ENCODE measurements around the gene LDB2. TPM values are rescaled to one million over a fixed set of nuclear protein-coding genes. Genes with fewer than 3 reads are reported as not detected.

LDB2 gene
- total RNA-seq, 2 experiments from 2014 or later = not detected

DNA sequence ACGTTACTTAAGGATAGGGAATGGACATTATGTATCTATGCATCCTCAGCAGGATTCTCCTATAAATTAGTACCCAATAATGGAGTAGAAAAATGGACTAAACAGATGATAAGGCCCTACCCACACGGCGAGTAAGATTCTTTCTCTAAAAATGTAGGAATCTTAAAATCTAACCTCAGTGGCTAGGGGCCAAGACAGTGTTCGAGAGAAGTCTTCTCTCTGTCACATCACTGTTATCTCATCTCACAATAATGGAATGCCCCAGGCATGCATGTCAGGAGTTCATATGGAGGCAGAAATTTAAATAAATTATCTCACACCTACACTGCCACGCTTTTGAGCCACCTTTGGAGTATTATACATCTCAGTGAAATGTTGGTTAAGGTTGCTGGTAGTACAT, 132.9 kb downstream of the LDB2 start:
- CTCF ChIA-PET = no interaction called here
- POLR2A ChIA-PET = no interaction called here

DNA sequence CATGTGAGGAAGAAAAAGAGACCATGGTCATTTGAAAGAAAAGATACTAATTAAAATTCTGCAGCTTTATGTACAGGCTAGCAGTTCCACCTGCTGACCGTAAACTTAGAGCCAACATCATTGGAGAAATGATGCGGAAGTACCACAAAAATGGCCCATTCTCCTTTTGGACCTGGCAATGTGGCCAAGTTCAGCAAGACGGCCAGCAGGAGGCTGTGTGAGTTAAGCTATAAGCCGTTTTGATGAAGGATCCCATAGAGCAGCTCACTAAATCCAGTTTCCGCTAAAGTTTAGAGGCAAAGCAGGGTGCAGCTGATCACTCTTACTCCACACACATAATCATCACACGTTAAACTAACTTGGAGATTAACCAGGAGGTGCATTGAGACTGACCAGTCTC, 133.8 kb downstream of the LDB2 start:
- POLR2A ChIA-PET = no interaction called here
- CTCF ChIA-PET = no interaction called here

DNA sequence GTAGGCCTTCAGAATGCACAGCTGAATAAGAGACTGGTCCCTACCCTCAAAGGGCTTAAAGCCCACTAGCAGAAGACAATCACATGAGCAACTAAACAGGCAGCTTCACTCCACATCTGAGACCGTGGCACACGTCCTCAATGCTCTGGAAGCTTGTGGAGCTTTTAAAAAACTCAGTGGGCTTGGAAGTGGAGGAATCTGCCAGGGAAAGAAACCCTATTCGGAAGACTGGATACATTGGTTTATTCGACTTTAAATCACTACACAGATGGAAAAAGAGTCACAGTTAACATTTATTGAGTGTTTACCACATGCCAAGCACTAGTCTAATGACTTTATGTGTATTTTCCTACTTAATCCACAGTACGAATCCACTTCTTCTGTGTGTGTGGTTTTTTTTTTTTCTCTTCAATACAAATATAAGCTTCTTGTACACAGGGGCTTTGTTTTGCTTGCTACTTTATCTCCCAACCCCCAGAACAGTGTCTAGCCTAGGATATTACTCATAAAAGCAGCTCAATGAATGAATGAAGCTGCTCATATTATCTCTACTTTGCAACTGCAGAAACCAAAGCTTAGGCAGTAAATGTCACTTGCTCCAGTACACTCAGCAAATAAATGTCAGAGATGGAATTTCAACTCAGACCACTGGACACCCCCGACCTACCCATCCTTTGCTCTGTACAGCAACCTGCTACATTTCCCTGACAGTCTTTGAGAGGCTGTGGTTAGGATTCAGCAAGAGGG, 137.7 kb downstream of the LDB2 start:
- CTCF ChIA-PET = no interaction called here
- POLR2A ChIA-PET = no interaction called here

DNA sequence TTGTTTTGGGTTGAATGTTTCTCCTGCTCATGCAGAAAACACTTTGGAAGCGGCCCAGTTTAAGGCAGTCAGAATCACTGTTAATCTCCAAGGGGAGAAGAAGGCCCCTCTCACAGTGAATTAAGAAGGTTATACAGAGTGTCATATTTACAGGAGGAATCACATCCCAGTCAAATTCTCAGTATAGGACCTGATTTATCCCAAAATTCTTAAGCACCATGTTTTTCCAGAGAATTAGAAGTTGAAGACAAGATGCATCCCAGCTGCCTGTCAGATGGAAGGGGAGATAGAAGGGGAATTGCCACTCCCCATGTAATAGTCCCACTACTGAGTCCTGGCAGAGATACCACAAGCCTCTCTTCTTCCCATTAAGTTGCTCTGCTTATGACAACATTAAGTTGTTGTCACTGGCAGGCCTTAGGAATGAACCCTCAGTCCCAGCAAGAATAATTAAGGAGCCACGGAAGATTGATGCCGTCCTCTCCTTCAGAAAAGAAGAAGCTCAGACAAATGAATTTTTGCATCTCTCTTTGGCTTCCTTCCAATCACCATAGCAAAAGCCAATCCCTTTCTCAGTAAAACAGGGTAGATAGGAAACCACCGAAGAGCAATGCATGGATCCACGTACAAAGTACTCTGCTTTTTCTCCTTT, 138.4 kb downstream of the LDB2 start:
- CTCF ChIA-PET = no interaction called here
- POLR2A ChIA-PET = no interaction called here

DNA sequence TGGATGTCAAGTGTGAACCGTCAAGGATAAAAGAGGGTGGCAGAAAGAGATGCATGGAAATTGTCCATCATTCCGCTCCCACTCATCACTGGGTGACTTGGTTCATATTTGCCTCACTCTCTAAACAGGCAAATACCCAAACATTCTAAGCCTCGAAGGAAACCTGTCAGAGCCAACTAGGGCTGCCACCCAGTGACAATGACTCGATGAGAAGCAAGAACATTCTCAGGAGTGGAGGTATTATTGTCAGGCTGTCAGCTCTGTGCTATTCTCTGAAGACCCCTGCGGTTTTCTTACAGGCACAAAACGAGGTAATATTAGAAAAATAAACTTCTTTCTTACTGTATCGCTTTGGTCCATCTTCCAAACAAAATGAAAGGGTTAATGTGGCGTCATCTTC, 139.6 kb downstream of the LDB2 start:
- ChIA-PET POLR2A (no interaction called here), CTCF (no interaction called here)

DNA sequence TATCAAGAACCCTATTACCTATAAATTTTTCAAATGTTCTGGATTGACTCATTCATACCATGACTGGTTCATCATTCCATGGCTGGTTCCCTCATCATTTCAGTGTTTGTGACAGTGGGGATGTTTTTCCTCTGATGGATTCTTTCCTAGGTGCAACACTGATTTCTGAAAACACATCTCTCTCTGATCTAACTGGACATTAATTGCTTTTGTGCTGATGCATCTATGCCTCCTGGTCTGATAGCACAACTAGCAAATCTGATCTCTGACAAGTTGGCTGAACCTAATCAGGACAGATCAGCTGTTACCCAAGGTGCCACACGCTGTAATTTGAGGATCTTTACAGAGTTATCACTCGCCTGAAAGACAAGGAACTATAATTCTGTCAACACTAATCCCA, 140.2 kb downstream of the LDB2 start:
- CTCF ChIA-PET = no interaction called here
- POLR2A ChIA-PET = no interaction called here

DNA sequence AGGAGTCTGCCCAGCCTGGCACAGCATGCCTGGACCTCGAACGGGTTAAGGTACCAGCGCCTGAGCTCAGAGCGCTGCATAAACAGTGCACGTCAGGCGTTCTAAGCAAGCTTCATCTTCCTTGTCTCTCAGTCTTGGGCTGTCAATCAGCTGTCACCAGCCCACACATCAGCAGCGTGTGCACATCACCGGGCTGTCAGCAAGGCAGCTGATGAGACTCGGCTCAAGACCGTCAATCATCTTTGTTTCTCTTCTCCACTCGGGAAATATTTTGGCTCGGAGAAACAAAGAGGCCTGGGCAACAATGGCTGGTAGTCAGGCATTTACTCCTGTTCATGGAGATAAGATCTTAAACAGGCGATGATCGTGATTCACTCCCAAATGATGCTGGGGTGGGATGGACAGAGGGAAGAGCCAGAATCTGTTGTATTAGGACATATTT, 141.3 kb downstream of the LDB2 start:
- CTCF ChIA-PET = no interaction called here
- POLR2A ChIA-PET = no interaction called here

DNA sequence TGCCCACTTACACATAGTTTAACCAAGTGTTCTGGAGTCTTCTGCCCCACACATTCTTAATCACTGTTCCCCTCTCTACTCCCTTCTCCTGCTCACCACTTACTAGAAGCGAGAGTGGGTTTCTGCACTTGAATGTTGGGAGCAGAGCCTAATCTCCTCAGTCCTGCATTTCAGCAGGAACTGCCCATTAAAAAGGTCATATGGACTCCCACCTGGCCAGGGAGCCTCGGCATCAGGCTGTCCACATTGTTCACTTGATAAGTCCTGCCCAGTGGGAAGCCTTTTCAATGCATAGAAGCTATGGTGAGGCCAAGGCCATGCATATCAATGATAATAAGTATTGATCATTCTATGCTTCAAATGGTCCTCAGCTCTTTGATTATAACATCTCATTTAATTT, 144.3 kb downstream of the LDB2 start:
- ChIA-PET CTCF (no interaction called here), POLR2A (no interaction called here)

DNA sequence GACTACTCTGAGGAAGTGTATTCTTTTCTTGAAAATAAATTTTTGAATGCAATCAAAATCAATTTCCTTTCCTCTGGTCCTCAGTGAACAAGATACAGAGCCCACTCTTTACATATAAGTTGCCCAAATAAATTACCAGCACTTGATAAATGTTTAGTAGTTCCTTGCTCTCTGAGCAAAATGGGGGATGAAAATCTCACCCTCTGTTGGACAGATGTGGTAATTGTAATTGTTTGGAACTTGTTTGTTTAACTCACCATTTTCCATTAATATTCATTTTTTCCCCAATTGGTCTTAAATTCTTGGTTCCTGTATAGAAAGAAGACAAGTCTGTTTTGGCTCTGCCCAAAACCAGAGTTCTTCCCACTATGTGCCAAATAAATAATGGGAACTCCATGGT, 146.3 kb downstream of the LDB2 start:
- ChIA-PET POLR2A (no interaction called here), CTCF (no interaction called here)

DNA sequence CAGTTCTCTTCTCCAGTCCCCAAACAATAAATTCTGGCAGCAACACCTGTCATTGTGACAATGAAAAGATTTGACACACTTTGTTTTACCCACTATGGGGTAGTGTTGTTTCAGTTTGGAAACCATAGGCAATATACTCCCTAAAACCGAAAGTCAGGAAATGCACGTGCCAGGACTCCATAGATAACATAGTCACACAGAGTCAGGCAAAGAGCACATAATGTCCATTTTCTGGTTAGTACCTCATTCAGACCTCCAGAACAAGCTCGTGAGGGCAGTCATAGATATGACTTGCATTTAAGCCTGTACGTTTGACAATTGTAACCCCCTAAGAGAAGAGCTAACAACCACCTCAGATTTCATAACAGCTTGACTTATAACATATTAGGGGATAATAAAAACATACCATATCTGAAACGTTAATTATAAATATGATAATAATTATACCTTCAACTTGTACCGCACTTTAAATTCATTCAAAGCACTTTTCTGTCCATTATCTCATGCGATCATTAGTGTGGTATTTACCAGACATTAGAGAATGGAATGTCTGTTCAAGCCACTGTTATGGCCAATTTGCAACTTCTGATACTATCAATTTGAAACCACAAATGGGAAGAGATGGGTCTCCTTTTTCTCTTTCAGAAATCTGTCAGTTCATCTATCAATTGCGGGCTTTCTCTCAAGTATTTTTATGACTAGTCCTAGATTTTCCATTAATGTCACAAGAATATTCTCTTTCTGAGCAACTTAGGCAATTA, 147.4 kb downstream of the LDB2 start:
- POLR2A ChIA-PET = no interaction called here
- CTCF ChIA-PET = no interaction called here

DNA sequence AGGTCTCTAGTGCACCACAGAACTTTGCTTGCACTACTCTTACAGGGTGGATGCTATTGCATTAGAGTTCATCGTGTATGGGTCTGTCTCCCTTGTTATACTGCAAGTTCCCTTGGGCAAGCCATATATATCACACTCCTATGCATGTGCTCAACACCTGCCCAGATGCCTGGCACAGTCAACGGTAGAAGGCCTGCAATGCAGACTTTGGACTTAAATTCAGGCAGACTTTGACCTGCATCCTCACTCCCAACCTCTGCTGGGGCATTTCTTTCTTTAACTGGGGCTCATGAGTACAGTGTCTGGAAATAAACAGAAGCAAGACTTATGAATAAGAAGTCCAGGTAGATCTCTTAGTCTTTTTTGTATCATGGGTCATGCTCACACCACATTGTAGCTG, 148.2 kb downstream of the LDB2 start:
- POLR2A ChIA-PET = no interaction called here
- CTCF ChIA-PET = no interaction called here

DNA sequence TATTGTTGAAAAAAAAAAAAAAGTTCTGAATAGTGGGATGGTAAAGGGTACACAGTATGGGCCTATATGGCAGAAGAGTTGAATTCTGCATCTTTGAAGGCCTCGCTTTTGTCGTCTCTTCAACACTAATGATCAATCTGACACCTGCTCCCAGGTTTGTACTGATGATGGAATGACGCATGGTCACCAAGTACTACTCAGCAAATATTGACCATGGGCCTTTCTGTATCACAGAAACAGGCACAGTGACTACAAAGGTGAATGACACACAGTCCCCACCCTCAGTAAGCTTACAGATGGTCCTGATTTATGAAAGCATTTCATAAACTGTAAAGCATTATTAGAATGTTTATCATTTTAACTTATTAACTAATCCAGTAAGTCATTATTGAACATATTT, 152.6 kb downstream of the LDB2 start:
- ChIA-PET POLR2A (no interaction called here), CTCF (no interaction called here)

DNA sequence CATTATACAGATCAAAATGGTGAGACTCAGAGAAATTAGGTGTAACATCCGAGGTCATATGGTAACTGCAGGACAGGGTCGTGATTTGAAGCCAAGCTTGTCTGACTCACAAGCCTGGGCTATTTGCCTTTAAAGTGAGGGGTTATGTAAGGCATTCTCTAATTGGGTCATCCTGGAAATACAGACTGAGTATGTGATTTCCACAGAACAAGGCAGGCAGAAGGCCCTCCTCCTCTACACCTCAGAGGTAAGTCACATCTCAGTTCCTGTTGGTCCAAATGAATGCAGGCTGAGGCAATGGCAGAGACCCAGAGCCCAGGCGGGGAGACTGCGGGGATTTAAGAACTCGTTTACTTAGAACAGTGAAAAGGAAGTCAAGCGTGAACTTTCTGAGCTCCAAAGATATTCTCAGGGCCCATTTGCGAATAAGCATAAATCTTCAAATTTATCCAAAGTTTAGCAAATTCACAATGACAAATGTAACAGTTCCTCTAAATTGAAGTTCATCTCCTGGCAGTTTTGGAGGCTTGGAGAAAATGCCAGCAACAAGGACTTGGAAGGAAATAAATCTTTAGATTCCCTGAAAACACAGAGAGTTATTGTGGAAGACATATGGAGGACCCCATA, 153.3 kb downstream of the LDB2 start:
- ChIA-PET POLR2A (no interaction called here), CTCF (no interaction called here)

DNA sequence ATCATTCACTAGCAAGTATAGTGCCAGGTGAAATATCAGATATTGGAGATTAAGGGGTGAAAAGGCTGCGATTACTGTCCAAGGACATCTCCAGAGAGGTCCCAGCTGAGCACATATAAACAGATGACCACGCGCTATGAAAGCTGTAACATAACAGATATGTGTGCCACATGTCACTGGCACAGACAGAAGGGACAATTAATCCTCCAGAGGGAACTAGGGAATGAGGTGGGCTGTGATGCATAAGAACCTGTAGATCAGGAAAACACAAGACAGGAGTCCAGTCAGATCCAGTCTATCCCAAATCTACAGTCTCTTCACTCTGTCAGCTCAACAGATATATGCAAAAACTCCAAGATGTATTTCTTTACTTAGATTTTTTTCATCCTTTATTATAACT, 157.2 kb downstream of the LDB2 start:
- CTCF ChIA-PET = no interaction called here
- POLR2A ChIA-PET = no interaction called here

DNA sequence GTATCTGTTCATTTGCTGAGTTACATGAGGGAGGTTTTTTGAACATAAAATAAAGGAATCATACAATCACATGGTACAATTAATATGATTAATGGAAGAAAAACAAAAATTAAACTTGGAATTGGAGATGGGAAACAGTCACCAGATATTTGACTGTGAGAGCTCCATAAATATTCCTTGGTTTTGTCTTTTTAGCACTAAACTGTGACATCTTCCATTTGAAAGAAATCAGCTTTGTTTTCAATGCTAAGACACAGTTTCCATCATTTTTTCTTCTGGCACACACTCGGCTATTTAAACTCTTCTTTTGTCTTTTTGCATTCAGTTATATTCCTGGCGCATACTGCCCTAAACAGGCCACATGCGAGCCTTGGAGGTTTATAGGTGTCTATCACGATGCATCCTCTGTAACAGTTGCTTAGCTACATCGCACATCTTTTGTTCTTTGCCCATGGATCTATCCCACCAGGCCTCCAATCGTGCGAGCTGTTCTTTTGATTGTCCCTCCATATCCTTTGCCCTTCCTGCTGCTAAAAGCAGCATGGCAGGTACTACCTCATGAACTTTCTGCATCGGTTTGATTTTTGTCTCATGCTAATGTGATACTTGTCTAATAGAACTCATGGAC, 158.3 kb downstream of the LDB2 start:
- ChIA-PET POLR2A (no interaction called here), CTCF (interaction anchor here (0.6 kb wide), 1 partner anchor 376 kb away, joined by 3 read pairs; no protein-coding TSS in a partner anchor)

DNA sequence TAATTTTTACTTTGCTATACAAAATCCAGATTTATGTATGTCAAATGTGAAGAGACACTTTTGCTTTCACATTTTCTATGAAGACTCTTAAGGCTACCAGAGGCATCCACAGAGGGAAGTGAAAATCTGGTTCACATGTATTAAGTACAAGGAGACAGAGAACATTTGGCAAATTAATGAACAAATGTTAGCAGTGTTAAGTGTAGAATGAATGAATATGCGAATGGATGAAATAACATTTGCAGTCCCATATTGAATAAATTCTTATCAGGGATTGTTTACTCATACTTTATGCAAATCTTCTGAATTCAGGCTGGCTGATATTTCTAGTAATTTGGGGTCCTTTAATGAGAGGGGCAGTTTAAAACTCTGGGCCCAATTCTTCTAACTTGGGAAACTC, 159.9 kb downstream of the LDB2 start:
- CTCF ChIA-PET = no interaction called here
- POLR2A ChIA-PET = no interaction called here

DNA sequence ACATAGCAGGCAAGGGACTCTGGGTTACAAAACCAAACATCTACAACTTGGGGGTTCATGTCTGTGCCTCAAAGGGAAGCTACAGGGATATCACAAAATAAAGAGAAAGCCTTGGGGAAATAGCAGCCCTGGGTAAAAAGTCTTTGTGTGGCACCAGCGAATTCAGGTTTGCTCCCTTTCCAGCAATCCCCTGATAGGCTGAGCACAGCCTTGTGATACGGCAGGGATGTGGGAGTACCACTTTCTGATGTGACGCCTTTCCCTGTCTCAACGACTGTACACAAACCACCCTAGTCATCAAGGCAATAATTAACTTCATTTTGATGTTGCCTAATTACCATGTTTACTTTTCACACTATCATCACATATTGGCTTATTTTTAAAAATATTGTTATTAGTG, 164.9 kb downstream of the LDB2 start:
- CTCF ChIA-PET = no interaction called here
- POLR2A ChIA-PET = no interaction called here

DNA sequence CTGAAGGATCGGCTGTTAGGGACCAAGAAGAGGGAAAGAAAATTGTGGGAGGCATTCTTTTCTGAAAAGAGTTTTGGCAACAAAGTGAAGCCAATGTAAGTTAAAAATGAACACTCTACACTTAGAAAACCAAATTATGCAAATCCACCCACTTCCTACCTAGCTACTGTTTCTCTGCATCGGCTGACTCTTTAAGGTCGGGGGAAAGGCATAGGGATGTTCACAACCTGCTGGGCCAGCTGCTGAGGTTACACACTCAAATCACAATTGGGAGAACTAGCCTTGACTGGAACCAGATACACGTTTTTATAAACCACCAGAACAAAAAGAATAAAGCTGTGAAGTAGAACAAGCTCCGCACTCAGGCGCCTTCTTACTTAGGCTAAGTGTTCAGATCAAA, 165.7 kb downstream of the LDB2 start:
- POLR2A ChIA-PET = no interaction called here
- CTCF ChIA-PET = no interaction called here

DNA sequence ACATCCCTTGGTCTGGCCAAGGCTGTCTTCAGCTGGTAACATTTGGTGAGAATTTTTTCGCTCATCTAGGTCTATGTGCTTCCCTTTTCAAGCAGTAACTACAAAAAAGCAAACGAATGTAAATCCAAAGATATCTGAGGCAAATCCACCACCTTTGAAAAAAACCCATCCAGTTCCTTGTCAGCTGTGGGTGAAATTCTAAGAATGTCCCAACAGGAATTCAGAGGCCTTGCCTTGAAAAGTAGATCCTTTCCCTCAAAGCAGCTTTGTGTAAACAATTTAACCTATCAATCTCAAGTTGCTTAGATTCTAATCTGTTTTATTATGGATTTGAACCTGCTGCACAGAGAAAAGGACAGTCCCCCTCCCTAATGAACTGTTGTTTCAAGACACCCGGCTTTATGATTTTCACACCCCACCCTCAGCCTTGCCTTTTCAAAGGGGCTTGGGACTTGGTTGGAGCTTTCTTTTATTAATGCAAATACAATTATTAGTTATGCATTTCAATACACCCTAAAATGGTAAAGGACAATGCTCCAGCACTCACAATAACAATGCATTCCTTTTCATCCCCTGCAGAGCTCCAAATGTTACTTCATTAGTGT, 166.6 kb downstream of the LDB2 start:
- CTCF ChIA-PET = no interaction called here
- POLR2A ChIA-PET = no interaction called here

DNA sequence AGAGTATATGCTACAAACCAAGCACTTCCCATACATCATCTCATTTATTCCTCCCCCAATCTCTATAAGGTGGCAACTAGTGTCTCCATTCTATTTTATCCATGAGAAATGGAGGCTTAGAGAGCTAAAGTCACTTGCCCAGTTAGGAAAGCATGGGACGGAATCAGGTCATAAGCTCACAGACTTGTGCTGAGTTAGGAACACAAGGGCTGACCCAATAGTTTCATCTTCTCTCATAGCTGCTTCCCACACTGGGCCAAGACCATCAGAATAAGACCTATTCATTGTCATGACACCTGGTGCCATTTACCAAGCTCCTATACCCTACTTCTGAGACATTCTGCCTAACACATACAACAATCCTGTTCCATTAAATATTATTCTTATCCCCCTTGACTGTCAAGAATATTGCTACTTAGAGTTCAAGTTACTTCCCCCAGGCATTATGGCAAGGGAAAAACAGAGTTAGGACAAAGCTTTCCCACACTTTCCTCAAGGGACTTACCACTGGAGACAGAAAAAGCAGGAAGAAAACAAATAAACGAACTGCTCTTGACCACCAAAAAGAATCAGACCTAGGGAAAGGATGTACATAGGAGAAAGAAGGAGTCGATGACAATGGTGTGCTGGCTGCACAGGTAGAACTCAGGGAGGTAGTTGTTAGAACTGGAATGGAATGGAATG, 167.8 kb downstream of the LDB2 start:
- ChIA-PET CTCF (no interaction called here), POLR2A (no interaction called here)
